ENCODE results near the gene BRD9.
"Not testable (repeated sequence)": the region's sequence is repeated elsewhere in the genome, so short reads cannot be mapped to it uniquely, and the experiment has no call there.

BRD9 gene

DNA sequence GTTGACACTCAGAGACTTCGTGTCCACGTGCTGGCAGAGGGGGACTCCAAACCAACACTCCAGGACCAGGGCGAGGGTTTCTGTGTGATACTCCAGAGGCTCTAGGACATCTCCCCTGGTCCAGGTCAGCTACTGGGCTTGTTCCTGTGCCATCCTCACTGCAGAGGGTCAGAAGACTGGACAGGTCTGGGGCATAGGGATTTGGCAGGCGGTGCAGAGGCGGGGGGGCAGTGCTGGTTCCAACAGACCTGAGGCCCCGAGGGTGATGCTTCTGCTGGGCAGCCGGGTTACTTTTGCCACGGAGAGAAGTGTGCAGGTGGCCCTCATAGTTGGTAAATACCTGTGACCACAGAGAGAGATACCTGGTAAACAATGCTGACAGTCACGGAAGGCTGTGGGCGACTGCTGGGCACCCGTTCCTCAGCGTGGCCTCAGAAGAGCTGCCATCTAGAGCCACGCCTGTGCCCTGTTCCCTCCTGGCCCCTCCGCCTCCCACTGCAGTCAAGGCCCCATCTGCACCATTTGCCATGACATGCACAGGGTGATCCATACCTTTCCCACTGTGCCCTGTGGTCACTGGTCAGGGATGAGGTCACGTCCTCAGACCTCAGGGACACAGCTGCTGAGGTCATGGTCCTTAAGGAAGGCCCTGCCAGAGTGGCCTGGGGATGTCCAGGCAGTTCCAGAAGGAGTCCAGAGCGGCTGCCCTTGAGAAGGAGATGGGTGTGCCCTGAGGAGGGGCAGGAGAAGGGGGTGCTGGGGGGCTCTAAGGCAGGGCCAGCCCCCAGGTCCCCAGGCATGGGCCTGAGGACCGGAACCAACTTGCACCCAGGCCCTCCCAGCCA lies 30.1 kb upstream of the BRD9 start:
- no peak for DNase-seq

DNA sequence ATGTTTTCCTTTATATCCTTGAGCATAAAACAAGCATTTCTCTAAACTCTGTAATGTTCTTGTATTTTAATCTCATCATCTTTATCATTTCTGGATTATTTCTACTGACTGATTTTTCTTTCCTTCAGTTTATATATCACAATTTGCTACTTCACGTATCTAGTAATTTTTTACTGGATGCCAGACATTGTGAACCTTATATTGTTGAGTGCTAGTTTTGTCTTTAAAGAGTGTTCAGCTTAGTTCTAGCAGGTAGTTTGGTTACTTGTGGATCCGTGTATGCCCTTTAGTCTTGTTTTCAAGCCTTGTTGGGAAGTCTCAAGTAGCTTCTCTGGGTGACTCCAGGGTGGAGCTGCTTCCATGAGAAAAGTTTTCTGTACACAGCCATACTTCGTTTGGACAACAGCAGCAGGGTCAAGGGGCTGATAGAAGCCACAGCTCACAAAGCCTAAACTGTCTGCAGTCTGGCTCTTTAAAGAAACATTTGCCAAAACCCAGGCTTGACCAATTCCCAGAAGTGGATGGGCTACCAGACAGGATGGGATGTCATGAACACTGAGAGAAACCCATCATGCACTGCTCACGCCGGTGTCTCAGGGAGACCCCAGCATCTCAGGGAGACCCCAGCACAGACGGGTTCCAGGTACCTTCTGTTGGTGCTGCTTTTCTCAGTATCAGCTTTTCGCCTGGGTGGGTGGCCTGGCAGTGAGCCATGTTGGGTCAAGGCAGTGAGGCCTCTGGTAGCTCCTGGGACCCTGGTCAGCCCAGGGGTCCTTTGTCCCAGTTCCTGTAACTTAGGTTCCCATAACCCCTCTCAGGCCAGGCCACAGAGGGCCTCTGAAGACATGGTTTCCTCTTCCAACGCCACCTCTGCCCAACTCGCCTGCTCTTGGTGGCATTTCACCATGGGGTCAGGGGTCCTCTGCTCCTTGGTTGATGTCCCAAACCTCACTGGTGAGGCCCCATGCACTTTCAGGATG lies 29.1 kb upstream of the BRD9 start:
- no peak for DNase-seq

- no peak for DNase-seq
Measured at GRCh38 chr5:920321-920720, 27.7 kb upstream of the BRD9 start.

DNA sequence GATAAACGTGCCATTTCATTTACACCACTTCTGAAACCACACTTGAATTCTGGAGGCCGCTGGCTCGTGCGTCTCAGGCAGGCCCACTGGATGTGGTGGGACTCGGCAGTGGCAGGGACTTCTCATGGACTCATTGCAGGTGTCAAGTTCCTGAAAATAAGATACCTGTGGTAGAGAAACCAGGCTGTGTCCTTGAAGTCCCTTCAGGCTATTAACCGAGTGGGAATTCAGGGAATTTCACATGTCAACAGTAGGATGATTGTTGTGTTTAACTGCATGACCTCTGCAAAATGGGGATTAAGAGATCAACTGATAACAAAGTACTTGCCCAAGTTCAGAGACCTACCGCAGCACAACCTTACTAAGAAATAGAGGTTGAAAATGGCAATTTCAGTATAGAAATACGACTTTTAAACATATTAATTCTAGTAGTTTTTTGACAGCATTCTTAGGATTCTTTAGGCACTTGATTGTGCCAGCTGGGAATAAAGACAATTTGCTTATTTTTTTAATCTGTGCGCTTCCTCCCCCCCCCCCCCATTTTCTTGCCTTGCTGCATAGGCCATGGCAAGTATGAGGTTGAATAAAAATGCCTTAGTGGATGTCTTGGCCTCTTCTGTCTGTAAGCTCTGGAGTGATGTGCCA lies 26.9 kb upstream of the BRD9 start:
- no peak for DNase-seq

- not testable (repeated sequence) for DNase-seq
Measured at GRCh38 chr5:918717-919116, 26.1 kb upstream of the BRD9 start.

GRCh38 chr5:916441-917293 lies 24.1 kb upstream of the BRD9 start:
- no peak for DNase-seq

DNA sequence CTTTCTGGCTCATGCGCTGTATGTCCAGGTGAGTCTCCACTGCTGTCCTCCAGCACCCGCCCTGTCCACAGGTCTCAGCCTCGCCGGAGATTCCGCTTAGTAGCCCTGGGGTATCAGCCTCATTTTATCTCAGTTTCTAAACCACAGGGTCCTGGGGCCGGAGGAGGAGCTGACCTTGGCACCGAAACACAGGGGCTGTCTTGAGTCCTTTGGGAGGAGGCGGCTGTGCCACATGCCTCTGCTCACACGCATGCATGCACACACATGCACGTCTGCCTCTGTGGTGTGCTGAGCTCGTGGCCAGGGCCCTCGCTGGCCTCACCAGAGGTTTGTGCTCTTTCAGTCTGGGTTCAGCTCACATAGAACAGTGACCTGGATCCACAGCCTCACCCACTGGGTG lies 23.3 kb upstream of the BRD9 start:
- DNase-seq, result no peak

DNA sequence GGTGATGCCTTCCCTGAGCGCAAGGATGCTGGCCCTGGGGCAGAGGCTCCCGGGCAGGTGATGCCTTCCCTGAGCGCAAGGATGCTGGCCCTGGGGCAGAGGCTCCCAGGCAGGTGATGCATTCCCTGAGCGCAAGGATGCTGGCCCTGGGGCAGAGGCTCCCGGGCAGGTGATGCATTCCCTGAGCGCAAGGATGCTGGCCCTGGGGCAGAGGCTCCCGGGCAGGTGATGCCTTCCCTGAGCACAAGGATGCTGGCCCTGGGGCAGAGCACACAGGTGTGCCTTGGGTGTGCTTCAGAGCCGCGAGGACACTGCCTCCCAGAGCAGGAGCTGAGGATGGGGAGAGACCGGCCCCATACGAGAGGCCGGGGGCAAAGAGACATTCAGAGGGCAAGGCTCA lies 22.7 kb upstream of the BRD9 start:
- not testable (repeated sequence) for DNase-seq

- DNase-seq, result no peak
Measured at GRCh38 chr5:914612-915011, 22.0 kb upstream of the BRD9 start.

DNA sequence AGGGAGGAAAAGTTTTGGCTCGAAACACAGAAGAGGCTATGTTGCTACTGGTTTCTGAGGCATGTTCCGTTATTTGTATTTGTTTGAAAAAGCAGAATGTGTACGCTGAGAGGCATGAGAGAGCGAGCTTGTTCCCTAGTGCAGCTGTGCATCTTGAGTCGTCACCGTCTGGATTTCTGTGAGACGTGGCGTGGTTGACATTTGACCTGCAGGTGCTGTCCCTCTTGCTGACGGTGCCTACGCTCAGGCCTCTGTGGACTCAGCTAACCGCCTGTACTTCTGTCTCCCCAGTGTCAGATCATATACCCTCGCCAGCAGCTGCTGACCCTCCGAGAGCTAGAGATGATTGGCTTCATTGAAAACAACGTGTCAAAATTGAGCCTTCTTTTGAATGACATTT lies 21.6 kb upstream of the BRD9 start:
- no peak for DNase-seq

GRCh38 chr5:912280-913091 lies 19.9 kb upstream of the BRD9 start:
- no peak for DNase-seq

- DNase-seq, result no peak
Measured at GRCh38 chr5:911601-912000, 19.0 kb upstream of the BRD9 start.

GRCh38 chr5:910769-911160 lies 18.2 kb upstream of the BRD9 start:
- no peak for DNase-seq

- DNase-seq, result no peak
Measured at GRCh38 chr5:909994-910768, 17.6 kb upstream of the BRD9 start.

- no peak for DNase-seq
Measured at GRCh38 chr5:909086-909485, 16.5 kb upstream of the BRD9 start.

DNA sequence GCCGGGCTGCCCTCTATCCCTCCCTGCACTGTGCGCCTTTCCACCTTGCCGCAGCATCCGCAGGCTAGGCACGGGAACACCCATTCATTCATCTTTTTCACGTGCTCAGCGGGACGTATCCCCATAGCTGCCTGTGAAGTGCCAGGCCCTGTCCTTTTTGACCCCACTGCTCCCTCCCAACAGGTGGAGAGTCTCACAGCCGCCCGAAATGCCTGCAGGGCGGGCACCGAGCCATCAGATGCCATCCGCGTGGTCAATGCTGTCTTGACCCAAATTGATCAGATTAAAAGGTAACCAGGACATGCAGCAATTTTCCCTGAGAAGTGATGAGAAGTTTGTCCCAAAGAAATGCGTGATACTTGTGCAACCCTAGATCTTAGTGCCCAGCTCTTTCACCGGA lies 15.6 kb upstream of the BRD9 start:
- no peak for DNase-seq

DNA sequence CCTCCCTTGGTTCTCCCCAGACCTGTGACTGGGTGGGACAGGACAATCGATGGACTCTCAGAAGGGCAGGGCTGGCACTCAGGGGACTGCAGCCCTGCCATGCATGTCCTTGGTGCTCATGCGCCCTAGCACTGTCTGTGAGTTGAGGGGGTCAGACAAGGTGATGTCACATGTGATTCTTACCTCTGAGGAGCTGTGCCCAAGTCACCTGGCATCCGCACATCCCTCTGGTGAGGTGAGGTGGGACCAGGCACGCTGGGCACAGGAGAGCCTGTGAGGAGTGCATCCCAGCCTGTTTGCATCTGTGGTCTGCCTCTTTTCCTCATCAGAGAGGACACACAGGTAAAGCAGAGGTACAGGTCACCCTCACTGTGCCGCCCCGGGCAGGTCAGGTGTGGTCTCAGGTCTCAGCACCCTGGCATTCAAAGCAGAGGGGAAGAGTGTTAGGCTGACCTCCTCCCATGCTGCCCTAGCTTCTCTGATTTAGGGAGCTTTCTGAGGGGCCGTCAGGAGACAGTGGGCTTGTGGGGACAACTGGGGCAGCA lies 14.8 kb upstream of the BRD9 start:
- DNase-seq, result no peak

- DNase-seq, result no peak
Measured at GRCh38 chr5:905139-905642, 12.6 kb upstream of the BRD9 start.

DNA sequence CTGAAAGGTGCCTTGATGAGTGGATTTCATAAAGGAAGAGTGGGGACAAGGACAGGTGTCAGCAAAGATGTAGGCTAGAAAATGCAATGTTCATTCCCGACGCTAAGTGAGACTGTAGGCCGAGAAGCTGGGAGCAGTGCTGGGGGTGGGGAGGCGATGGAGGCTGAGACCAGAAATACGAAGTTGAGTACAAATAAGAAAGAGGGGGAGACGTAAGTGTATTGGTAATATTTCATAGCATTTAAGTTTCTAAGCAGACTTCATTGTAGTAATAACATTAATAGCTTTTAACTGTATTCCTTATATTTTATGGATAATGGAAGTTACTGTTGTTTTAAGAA lies 11.1 kb upstream of the BRD9 start:
- no peak for DNase-seq

Data from AML-193 (cell line).